ENCODE results near the gene SLC35D2. TPM values are rescaled to one million over a fixed set of nuclear protein-coding genes. Genes with fewer than 3 reads are reported as not detected.
A peak's percentile ranks its signal among the peaks of the same experiment; 100 is the strongest.

Gene SLC35D2
- total RNA-seq, 1 experiment from 2014 or later, result 19.0 TPM

DNA sequence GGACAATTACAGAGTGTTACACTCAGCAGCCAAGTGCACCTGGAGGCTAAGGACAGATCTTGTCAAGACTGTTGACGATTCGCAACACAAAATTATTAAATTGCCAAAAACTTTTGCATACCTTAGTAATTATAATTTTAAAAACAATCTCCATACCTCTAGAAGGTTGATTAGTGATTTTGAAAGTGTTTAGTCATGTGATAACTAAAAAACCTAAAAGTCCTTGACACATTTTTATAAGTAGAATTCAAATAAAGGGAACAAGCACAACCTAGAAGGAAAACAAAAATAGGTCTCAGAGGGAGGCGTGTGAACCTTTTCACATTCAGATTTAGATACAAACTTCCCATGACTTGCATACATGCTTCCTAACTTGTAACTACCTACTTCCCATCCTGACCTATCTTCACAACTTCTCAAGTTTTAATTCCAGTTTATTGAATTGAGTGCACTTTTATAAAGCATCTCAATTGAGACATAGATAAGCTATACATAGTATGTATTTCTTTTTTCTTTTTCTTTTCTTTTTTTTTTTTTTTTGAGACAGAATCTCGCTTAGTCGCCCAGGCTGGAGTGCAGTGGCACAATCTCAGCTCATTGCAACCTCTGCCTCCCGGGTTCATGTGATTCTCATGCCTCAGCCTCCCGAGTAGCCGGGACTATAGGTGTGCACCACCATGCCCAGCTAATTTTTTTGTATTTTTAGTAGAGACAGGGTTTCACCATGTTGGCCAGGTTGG, 28.8 kb upstream of the SLC35D2 start:
- H4K20me1 ChIP-seq (ENCODE audit: control insufficient read depth, insufficient read depth, insufficient read length), result no peaks in the 10 kb centered on the region
- no peak overlapping the region for H2BK12ac ChIP-seq (ENCODE audit: insufficient read length, low read depth, low read length)
- Mint-ChIP-seq H3K27me3 (ENCODE audit: low read depth) (no peaks in the 10 kb centered on the region), H3K4me3 (no peak overlapping the region), H3K4me1 (peaks cover 41 to 43% of the 10 kb centered on the region in 2 experiments), H3K27ac (peak overlapping the region in 1 of 3 experiments; percentile 14; a peak in 1 of 7 replicates), H3K36me3 (ENCODE audit: insufficient read depth in 1 of 3, low read depth in 3 of 3) (peaks cover 0 to 20% (median 3%) of the 10 kb centered on the region in 3 experiments; a peak in 3 of 7 replicates), H3K9me3 (no peaks in the 10 kb centered on the region; a peak in 1 of 5 replicates)
- no peak overlapping the region for H2BK15ac ChIP-seq (ENCODE audit: low read depth, low read length)
- no peak overlapping the region for H4K91ac ChIP-seq (ENCODE audit: insufficient read length, low read depth, low read length)
- H3K4ac ChIP-seq (ENCODE audit: low read depth, low read length), result no peak overlapping the region
- H2AFZ ChIP-seq (ENCODE audit: low read length), result no peak overlapping the region
- no peaks in the 10 kb centered on the region for H3K9me3 ChIP-seq (ENCODE audit: control insufficient read depth, low read depth, low read length)
- H2AK5ac ChIP-seq (ENCODE audit: insufficient read length, low read length), result no peak overlapping the region
- no peak overlapping the region for H3T11ph ChIP-seq (ENCODE audit: low read length)
- H3K9ac ChIP-seq (ENCODE audit: extremely low read depth, insufficient read length, low read length), result no peak overlapping the region
- no peak overlapping the region for H2BK5ac ChIP-seq (ENCODE audit: insufficient read length, low read length)
- no peak overlapping the region for H3K4me2 ChIP-seq (ENCODE audit: insufficient read depth, insufficient read length, low read length)
- no peak overlapping the region for H4K8ac ChIP-seq (replicated peaks; ENCODE audit: insufficient read length, low read depth, low read length)
- no peaks in the 10 kb centered on the region for H3K27me3 ChIP-seq (ENCODE audit: insufficient read depth, low read length)
- H3K18ac ChIP-seq (ENCODE audit: insufficient read length, low read depth, low read length), result no peak overlapping the region
- H2BK120ac ChIP-seq (ENCODE audit: low read depth, low read length, poor library complexity, severe bottlenecking), result no peak overlapping the region
- peaks cover 3% of the 10 kb centered on the region for H3K23me2 ChIP-seq (ENCODE audit: insufficient read length, low read depth, low read length, poor library complexity, severe bottlenecking)
- TF ChIP-seq, protein P1, sequence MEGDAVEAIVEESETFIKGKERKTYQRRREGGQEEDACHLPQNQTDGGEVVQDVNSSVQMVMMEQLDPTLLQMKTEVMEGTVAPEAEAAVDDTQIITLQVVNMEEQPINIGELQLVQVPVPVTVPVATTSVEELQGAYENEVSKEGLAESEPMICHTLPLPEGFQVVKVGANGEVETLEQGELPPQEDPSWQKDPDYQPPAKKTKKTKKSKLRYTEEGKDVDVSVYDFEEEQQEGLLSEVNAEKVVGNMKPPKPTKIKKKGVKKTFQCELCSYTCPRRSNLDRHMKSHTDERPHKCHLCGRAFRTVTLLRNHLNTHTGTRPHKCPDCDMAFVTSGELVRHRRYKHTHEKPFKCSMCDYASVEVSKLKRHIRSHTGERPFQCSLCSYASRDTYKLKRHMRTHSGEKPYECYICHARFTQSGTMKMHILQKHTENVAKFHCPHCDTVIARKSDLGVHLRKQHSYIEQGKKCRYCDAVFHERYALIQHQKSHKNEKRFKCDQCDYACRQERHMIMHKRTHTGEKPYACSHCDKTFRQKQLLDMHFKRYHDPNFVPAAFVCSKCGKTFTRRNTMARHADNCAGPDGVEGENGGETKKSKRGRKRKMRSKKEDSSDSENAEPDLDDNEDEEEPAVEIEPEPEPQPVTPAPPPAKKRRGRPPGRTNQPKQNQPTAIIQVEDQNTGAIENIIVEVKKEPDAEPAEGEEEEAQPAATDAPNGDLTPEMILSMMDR (conservative IDR thresholded peaks at IDR 0.05), result no peak
- H3K14ac ChIP-seq (ENCODE audit: insufficient read depth, low read length), result no peak overlapping the region
- H2BK20ac ChIP-seq (ENCODE audit: low read depth, low read length, poor library complexity, severe bottlenecking), result no peak overlapping the region
- no peak overlapping the region for H3K56ac ChIP-seq (ENCODE audit: insufficient read length, low read depth, low read length)
- H3K79me1 ChIP-seq (ENCODE audit: insufficient read depth, low read depth, low read length, poor library complexity, severe bottlenecking), result peaks cover 6% of the 10 kb centered on the region
- H3K27ac ChIP-seq (ENCODE audit: insufficient read length, low read depth, low read length), result no peak overlapping the region
- WGBS (ENCODE audit: extremely low coverage, insufficient read length, low lambda C conversion rate), result no CpG with 5 or more reads among the region's 8 CpGs
- H3K79me2 ChIP-seq (ENCODE audit: insufficient read depth, low read length), result peaks cover 12% of the 10 kb centered on the region; the same call in 1 of the 2 replicates
- H4K5ac ChIP-seq (ENCODE audit: insufficient read length, low read depth, low read length), result no peak overlapping the region
- H3K4me1 ChIP-seq (ENCODE audit: insufficient read depth, low read length), result peaks cover 5% of the 10 kb centered on the region; the same call in 1 of the 2 replicates
- DNase-seq, result no peak
- H3K23ac ChIP-seq (ENCODE audit: insufficient read length, low read depth, low read length), result no peak overlapping the region
